ENCODE measurements around the gene MCCC1.

MCCC1 gene

DNA sequence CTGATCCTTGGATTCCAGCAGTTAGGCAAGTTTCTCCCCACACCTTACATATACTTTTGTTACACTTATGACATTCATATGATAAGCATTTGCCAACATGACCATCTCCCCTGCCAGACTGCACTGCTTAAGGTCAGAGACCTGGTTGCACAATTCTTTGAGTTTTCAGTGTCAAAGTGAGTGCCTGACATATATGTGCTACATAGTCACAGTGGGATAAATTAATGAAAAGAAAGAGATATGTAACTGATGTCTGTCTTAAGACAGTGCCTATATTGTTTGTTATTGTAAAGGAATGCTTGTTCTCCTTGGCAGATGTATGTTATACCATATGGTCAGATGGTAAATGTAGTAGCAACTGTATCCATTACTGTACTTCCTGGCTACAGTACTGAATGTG is 115.4 kb downstream of the MCCC1 start:
- H3K36me3 ChIP-seq (ENCODE audit: control insufficient read depth, insufficient read depth, low read length): no peaks in the 10 kb centered on the region
- no peaks in the 10 kb centered on the region for H3K27me3 ChIP-seq (ENCODE audit: control insufficient read depth, insufficient read depth, low read length)
- no peak overlapping the region for H3K9ac ChIP-seq (ENCODE audit: low read length)
- no peak overlapping the region for H3K4me3 ChIP-seq (ENCODE audit: low read depth, low read length)
- no peak overlapping the region for H3K27ac ChIP-seq (ENCODE audit: low read depth, low read length)
- H3K4me1 ChIP-seq (ENCODE audit: control insufficient read depth, insufficient read depth, low read length): peaks cover 17% of the 10 kb centered on the region; the same call in 1 of the 2 replicates
- H3K9me3 ChIP-seq (ENCODE audit: control insufficient read depth, insufficient read depth, low read depth, low read length): no peaks in the 10 kb centered on the region

- H3K4me3 ChIP-seq (ENCODE audit: low read depth, low read length): peak overlapping the region; percentile 87
- no peaks in the 10 kb centered on the region for H3K9me3 ChIP-seq (ENCODE audit: control insufficient read depth, insufficient read depth, low read depth, low read length)
- H3K36me3 ChIP-seq (ENCODE audit: control insufficient read depth, insufficient read depth, low read length): no peaks in the 10 kb centered on the region
- H3K9ac ChIP-seq (ENCODE audit: low read length): peak overlapping the region; percentile 61
- H3K27me3 ChIP-seq (ENCODE audit: control insufficient read depth, insufficient read depth, low read length): no peaks in the 10 kb centered on the region
- H3K27ac ChIP-seq (ENCODE audit: low read depth, low read length): no peak overlapping the region
- H3K4me1 ChIP-seq (ENCODE audit: control insufficient read depth, insufficient read depth, low read length): peaks cover 25% of the 10 kb centered on the region
These were observed 118.3 kb downstream of the MCCC1 start for GRCh38 chr3:182981038-182981380.

- H3K9me3 ChIP-seq (ENCODE audit: control insufficient read depth, insufficient read depth, low read depth, low read length): no peaks in the 10 kb centered on the region
- 0 out of 2 replicates have a peak within 1 kb of the TSS, but pooled peaks have one; percentile 66 for H3K27ac ChIP-seq (ENCODE audit: low read depth, low read length)
These were observed 118.9 kb downstream of the MCCC1 start, which contains the start of gene DCUN1D1 for GRCh38 chr3:182980204-182981037. DCUN1D1 (minus strand) TSS chr3:182980538; CDS start chr3:182980489, 49 bp downstream.

DNA sequence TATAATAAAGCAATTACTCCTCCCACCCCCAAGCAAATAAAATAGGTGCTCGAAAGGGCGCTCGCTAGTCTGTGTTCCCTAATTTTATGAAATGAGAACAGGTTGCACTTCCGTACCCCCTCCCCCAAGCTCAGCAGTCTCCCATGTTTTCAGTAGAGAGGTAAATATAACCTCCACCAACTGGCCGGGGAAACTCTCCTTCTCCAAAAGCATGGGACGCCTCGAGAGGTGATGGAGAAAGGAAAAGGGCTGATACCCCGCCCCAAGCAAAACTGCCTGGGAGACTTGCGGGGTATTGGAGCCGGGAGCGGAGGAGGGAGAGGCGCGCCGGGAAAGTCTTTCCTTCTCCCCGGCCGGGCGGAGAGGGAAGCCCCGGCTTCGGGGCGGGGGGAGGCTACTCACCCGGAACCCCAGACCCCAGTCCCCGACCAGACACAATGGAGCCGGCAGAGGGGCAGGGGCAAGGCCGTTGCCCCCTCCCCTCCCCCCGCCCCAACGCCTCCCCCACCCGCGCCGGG is 119.6 kb downstream of the MCCC1 start:
- Histone ChIP-seq H3K9ac (ENCODE audit: low read length) (peak overlapping the region; percentile 76), H3K27ac (ENCODE audit: low read depth, low read length) (0 out of 2 replicates have a peak overlapping the region, but pooled peaks have one; percentile 66), H3K36me3 (ENCODE audit: control insufficient read depth, insufficient read depth, low read length) (no peaks in the 10 kb centered on the region), H3K4me1 (ENCODE audit: control insufficient read depth, insufficient read depth, low read length) (peaks cover 28% of the 10 kb centered on the region), H3K4me3 (ENCODE audit: low read depth, low read length) (peak overlapping the region; percentile 87), H3K9me3 (ENCODE audit: control insufficient read depth, insufficient read depth, low read depth, low read length) (no peaks in the 10 kb centered on the region), H3K27me3 (ENCODE audit: control insufficient read depth, insufficient read depth, low read length) (no peaks in the 10 kb centered on the region)

More at GRCh38 chr3:182980204-182981037, 118.9 kb downstream of the MCCC1 start, which contains the start of gene DCUN1D1:
- Histone ChIP-seq H3K4me1 (ENCODE audit: control insufficient read depth, insufficient read depth, low read length) (peaks cover 26% of the 10 kb centered on the region), H3K27me3 (ENCODE audit: control insufficient read depth, insufficient read depth, low read length) (no peaks in the 10 kb centered on the region), H3K4me3 (ENCODE audit: low read depth, low read length) (peak within 1 kb of the TSS; percentile 87), H3K36me3 (ENCODE audit: control insufficient read depth, insufficient read depth, low read length) (no peaks in the 10 kb centered on the region), H3K9ac (ENCODE audit: low read length) (peak within 1 kb of the TSS; percentile 76)

GRCh38 chr3:182979103-182979673 is 120.1 kb downstream of the MCCC1 start:
- Histone ChIP-seq H3K4me3 (ENCODE audit: low read depth, low read length) (peak overlapping the region; percentile 87), H3K4me1 (ENCODE audit: control insufficient read depth, insufficient read depth, low read length) (peaks cover 28% of the 10 kb centered on the region), H3K27ac (ENCODE audit: low read depth, low read length) (0 out of 2 replicates have a peak overlapping the region, but pooled peaks have one; percentile 66), H3K36me3 (ENCODE audit: control insufficient read depth, insufficient read depth, low read length) (no peaks in the 10 kb centered on the region), H3K9ac (ENCODE audit: low read length) (peak overlapping the region; percentile 43), H3K27me3 (ENCODE audit: control insufficient read depth, insufficient read depth, low read length) (no peaks in the 10 kb centered on the region), H3K9me3 (ENCODE audit: control insufficient read depth, insufficient read depth, low read depth, low read length) (no peaks in the 10 kb centered on the region)

DNA sequence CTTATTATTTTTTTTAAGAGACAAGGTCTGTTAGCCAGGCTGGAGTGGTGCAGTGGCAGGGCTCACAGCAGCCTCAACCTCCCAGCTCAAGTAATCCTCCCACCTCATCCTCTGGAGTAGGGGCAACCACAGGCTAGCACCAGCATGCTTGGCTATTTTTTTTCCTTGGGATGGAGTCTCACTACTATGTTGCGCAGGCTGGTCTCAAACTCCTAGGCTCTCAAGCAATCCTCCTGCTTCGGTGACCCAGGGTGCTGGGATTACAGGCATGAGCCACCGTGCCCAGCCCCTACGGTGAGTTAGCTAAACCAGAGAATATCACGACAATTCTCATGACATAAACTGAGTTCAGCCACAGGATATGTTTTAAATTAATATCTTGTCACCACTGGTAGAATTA is 120.9 kb downstream of the MCCC1 start:
- H3K4me1 ChIP-seq (ENCODE audit: control insufficient read depth, insufficient read depth, low read length): peaks cover 28% of the 10 kb centered on the region
- no peaks in the 10 kb centered on the region for H3K9me3 ChIP-seq (ENCODE audit: control insufficient read depth, insufficient read depth, low read depth, low read length)
- no peaks in the 10 kb centered on the region for H3K27me3 ChIP-seq (ENCODE audit: control insufficient read depth, insufficient read depth, low read length)
- no peaks in the 10 kb centered on the region for H3K36me3 ChIP-seq (ENCODE audit: control insufficient read depth, insufficient read depth, low read length)
- H3K9ac ChIP-seq (ENCODE audit: low read length): peak overlapping the region; percentile 31
- peak overlapping the region; percentile 87 for H3K4me3 ChIP-seq (ENCODE audit: low read depth, low read length)
- no peak overlapping the region for H3K27ac ChIP-seq (ENCODE audit: low read depth, low read length)

GRCh38 chr3:182973047-182973446 is 126.2 kb downstream of the MCCC1 start:
- Histone ChIP-seq H3K27me3 (ENCODE audit: control insufficient read depth, insufficient read depth, low read length) (no peaks in the 10 kb centered on the region), H3K4me3 (ENCODE audit: low read depth, low read length) (no peak overlapping the region), H3K27ac (ENCODE audit: low read depth, low read length) (no peak overlapping the region), H3K9ac (ENCODE audit: low read length) (no peak overlapping the region), H3K4me1 (ENCODE audit: control insufficient read depth, insufficient read depth, low read length) (peaks cover 22% of the 10 kb centered on the region), H3K9me3 (ENCODE audit: control insufficient read depth, insufficient read depth, low read depth, low read length) (no peaks in the 10 kb centered on the region), H3K36me3 (ENCODE audit: control insufficient read depth, insufficient read depth, low read length) (no peaks in the 10 kb centered on the region)

DNA sequence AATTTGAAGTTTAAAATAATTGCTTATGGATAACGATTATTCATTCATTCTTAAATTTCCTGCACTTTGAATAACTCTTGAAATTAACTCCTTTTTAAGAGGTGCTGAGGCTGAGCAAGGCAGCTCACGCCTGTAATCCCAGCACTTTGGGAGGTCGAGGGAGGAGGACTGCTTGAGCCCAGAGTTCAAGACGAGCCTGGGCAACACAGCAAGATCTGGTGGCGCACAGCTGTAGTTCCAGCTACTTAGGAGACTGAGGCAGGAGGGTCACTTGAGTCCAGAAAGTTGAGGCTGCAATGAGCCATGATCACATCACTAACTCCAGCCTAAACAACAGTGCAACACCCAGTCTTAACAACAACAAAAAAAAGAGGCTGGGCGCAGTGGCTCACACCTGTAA is 126.9 kb downstream of the MCCC1 start:
- Histone ChIP-seq H3K4me1 (ENCODE audit: control insufficient read depth, insufficient read depth, low read length) (peaks cover 22% of the 10 kb centered on the region), H3K27ac (ENCODE audit: low read depth, low read length) (no peak overlapping the region), H3K9ac (ENCODE audit: low read length) (no peak overlapping the region), H3K36me3 (ENCODE audit: control insufficient read depth, insufficient read depth, low read length) (no peaks in the 10 kb centered on the region), H3K4me3 (ENCODE audit: low read depth, low read length) (no peak overlapping the region), H3K9me3 (ENCODE audit: control insufficient read depth, insufficient read depth, low read depth, low read length) (no peaks in the 10 kb centered on the region), H3K27me3 (ENCODE audit: control insufficient read depth, insufficient read depth, low read length) (no peaks in the 10 kb centered on the region)

DNA sequence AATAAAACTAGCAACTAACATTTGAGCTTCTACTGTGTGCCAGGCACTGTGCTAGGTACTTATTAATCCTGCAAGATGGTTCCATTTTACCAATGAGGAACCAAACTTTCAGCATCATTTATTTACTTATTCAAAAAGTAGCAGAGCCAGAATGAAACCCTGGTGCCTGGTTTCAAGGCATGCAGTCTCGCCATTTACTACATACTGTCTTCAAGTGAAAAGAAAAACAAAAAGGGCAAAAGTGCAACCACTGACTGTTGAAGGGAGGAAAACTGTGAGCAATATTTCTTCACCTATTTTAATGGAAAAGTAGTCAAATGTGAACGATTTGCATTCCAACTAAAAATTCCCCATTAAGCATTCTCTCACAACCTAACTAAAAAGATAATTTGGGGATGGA is 127.7 kb downstream of the MCCC1 start:
- no peak overlapping the region for H3K27ac ChIP-seq (ENCODE audit: low read depth, low read length)
- H3K9me3 ChIP-seq (ENCODE audit: control insufficient read depth, insufficient read depth, low read depth, low read length): no peaks in the 10 kb centered on the region
- H3K4me3 ChIP-seq (ENCODE audit: low read depth, low read length): no peak overlapping the region
- no peaks in the 10 kb centered on the region for H3K27me3 ChIP-seq (ENCODE audit: control insufficient read depth, insufficient read depth, low read length)
- H3K4me1 ChIP-seq (ENCODE audit: control insufficient read depth, insufficient read depth, low read length): peaks cover 22% of the 10 kb centered on the region
- no peaks in the 10 kb centered on the region for H3K36me3 ChIP-seq (ENCODE audit: control insufficient read depth, insufficient read depth, low read length)
- no peak overlapping the region for H3K9ac ChIP-seq (ENCODE audit: low read length)

GRCh38 chr3:182970811-182971418 is 128.4 kb downstream of the MCCC1 start:
- Histone ChIP-seq H3K27me3 (ENCODE audit: control insufficient read depth, insufficient read depth, low read length) (no peaks in the 10 kb centered on the region), H3K9me3 (ENCODE audit: control insufficient read depth, insufficient read depth, low read depth, low read length) (no peaks in the 10 kb centered on the region), H3K9ac (ENCODE audit: low read length) (no peak overlapping the region), H3K27ac (ENCODE audit: low read depth, low read length) (no peak overlapping the region), H3K4me3 (ENCODE audit: low read depth, low read length) (no peak overlapping the region), H3K36me3 (ENCODE audit: control insufficient read depth, insufficient read depth, low read length) (no peaks in the 10 kb centered on the region), H3K4me1 (ENCODE audit: control insufficient read depth, insufficient read depth, low read length) (peaks cover 22% of the 10 kb centered on the region)

GRCh38 chr3:182969853-182970252 is 129.4 kb downstream of the MCCC1 start:
- Histone ChIP-seq H3K27ac (ENCODE audit: low read depth, low read length) (no peak overlapping the region), H3K27me3 (ENCODE audit: control insufficient read depth, insufficient read depth, low read length) (no peaks in the 10 kb centered on the region), H3K9me3 (ENCODE audit: control insufficient read depth, insufficient read depth, low read depth, low read length) (no peaks in the 10 kb centered on the region), H3K4me1 (ENCODE audit: control insufficient read depth, insufficient read depth, low read length) (peaks cover 19% of the 10 kb centered on the region), H3K4me3 (ENCODE audit: low read depth, low read length) (no peak overlapping the region), H3K9ac (ENCODE audit: low read length) (no peak overlapping the region), H3K36me3 (ENCODE audit: control insufficient read depth, insufficient read depth, low read length) (no peaks in the 10 kb centered on the region)
